Right kidney (tissue), 1 donor: Measurements from ENCODE around the gene INHBC.

ENCODE experiments used
- DNase-seq: peaks from one replicate; pipeline ENCODE4 v3.0.0-alpha.2; 2016

Gene INHBC

GRCh38 chr12:57469296-57470164 lies 34.9 kb downstream of the INHBC start:
- DNase-seq: no peak

- no peak for DNase-seq
Measured at GRCh38 chr12:57470286-57470969, 35.8 kb downstream of the INHBC start.

- DNase-seq: no peak
Measured at GRCh38 chr12:57470970-57471656, 36.5 kb downstream of the INHBC start.

GRCh38 chr12:57471661-57472060 lies 37.1 kb downstream of the INHBC start:
- DNase-seq: no peak

- DNase-seq: no peak
Measured at GRCh38 chr12:57472391-57472790, 37.8 kb downstream of the INHBC start.

- no peak for DNase-seq
Measured at GRCh38 chr12:57473392-57473791, 38.8 kb downstream of the INHBC start.

GRCh38 chr12:57473886-57474285 lies 39.3 kb downstream of the INHBC start:
- DNase-seq: no peak

GRCh38 chr12:57474430-57474829 lies 39.8 kb downstream of the INHBC start:
- DNase-seq: no peak

GRCh38 chr12:57474862-57475261 lies 40.3 kb downstream of the INHBC start:
- no peak for DNase-seq

- DNase-seq: peak; percentile 73
Measured at GRCh38 chr12:57475271-57476161, 40.9 kb downstream of the INHBC start.

GRCh38 chr12:57476162-57476992 lies 41.8 kb downstream of the INHBC start:
- DNase-seq: peak; percentile 33

- no peak for DNase-seq
Measured at GRCh38 chr12:57476993-57477709, 42.6 kb downstream of the INHBC start.

GRCh38 chr12:57477710-57478681 lies 43.4 kb downstream of the INHBC start:
- DNase-seq: no peak

GRCh38 chr12:57479043-57479375 lies 44.4 kb downstream of the INHBC start:
- DNase-seq: no peak

- DNase-seq: no peak
Measured at GRCh38 chr12:57479376-57480115, 45.0 kb downstream of the INHBC start, which contains the start of gene ARHGAP9. ARHGAP9 (minus strand) TSS chr12:57479866; CDS start chr12:57479406, 460 bp downstream.

- DNase-seq: no peak
Measured at GRCh38 chr12:57481671-57482070, 47.1 kb downstream of the INHBC start.

- no peak for DNase-seq
Measured at GRCh38 chr12:57483466-57483865, 48.9 kb downstream of the INHBC start.

- DNase-seq: no peak
Measured at GRCh38 chr12:57485695-57486094, 51.1 kb downstream of the INHBC start.
